SK-N-SH (cell line): ENCODE data around the gene CYP46A1. TPM values are rescaled to one million over a fixed set of nuclear protein-coding genes. Genes with fewer than 3 reads are reported as not detected.

Experiments
- CTCF ChIA-PET: fragments of 300-600, 350-600 bp; formaldehyde crosslinking; extraction: SDS; loops from one replicate; lab custom pipeline; 2021; lab: Yijun Ruan, JAX
- POLR2A ChIA-PET: fragments of 350-600 bp; sonication (Branson Sonifier 250); formaldehyde crosslinking; extraction: SDS; loops from one replicate; lab custom pipeline; 2020; ENCODE audit warnings: antibody characterized with exemption, inconsistent platforms; lab: Yijun Ruan, JAX
- DNase-seq: peaks from one replicate; pipeline ENCODE4 v3.0.0; 2012
- H2AFZ ChIP-seq: fragments of 200-600 bp; sonication (generic); 2 replicates; pipeline ENCODE4 v1.8.1; 2016; ENCODE audit warnings: antibody characterized with exemption, mild to moderate bottlenecking, low read depth
- H3F3A ChIP-seq: fragments of 200-600 bp; sonication (generic); replicated peaks from 2 replicates; pipeline ENCODE3; 2016; ENCODE audit warnings: antibody characterized with exemption, mild to moderate bottlenecking; ENCODE audit not compliant: insufficient read depth
- H3K27ac ChIP-seq, 2 experiments: fragments of 200-500 bp in 1 of 2; fragments of 200-600 bp in 1 of 2; sonication (Bioruptor generic) in 1 of 2; sonication (generic), shearing (Covaris generic) in 1 of 2; 2 replicates each; pipeline versions ENCODE4 v1.5.1 to v1.6.1; 2014 to 2016; ENCODE audit warnings: low read depth in 2 of 2, inconsistent platforms in 1 of 2, low read length in 1 of 2, mild to moderate bottlenecking in 1 of 2, mixed read lengths in 1 of 2
- H3K27me3 ChIP-seq: fragments of 200-600 bp; sonication (generic), shearing (Covaris generic); 2 replicates; pipeline ENCODE4 v1.6.1; 2016; ENCODE audit warnings: mixed run types; ENCODE audit not compliant: insufficient read depth
- H3K36me3 ChIP-seq, 2 experiments: fragments of 200-500 bp in 1 of 2; fragments of 200-600 bp in 1 of 2; sonication (Bioruptor generic) in 1 of 2; sonication (generic) in 1 of 2; replicated peaks in 1 of 2; 2 replicates each; pipeline versions ENCODE3 to v1.5.1; 2014 to 2016; ENCODE audit warnings: low read length in 1 of 2, mild to moderate bottlenecking in 1 of 2; ENCODE audit not compliant: insufficient read depth in 2 of 2, control insufficient read depth in 1 of 2
- H3K4me1 ChIP-seq, 2 experiments: fragments of 200-500 bp in 1 of 2; fragments of 200-600 bp in 1 of 2; sonication (Bioruptor generic) in 1 of 2; sonication (generic), shearing (Covaris generic) in 1 of 2; 2 replicates each; pipeline versions ENCODE4 v1.5.1 to v1.6.1; 2014 to 2016; ENCODE audit warnings: low read depth in 1 of 2, low read length in 1 of 2, mixed run types in 1 of 2; ENCODE audit not compliant: insufficient read depth in 2 of 2, control insufficient read depth in 1 of 2
- H3K4me2 ChIP-seq: fragments of 200-600 bp; sonication (generic), shearing (Covaris generic); 2 replicates; pipeline ENCODE4 v1.6.1; 2017; ENCODE audit warnings: mixed run types
- H3K4me3 ChIP-seq, 2 experiments: fragments of 200-500 bp in 1 of 2; fragments of 200-600 bp in 1 of 2; sonication (Bioruptor generic) in 1 of 2; sonication (generic), shearing (Covaris generic) in 1 of 2; 2 replicates each; pipeline versions ENCODE4 v1.5.1 to v1.8.1; 2014 to 2016; ENCODE audit warnings: low read depth in 2 of 2, inconsistent platforms in 1 of 2, low read length in 1 of 2, mild to moderate bottlenecking in 1 of 2, mixed read lengths in 1 of 2, moderate library complexity in 1 of 2
- H3K79me2 ChIP-seq: fragments of 200-600 bp; sonication (generic); 2 replicates; pipeline ENCODE4 v1.8.1; 2017; ENCODE audit warnings: mild to moderate bottlenecking; ENCODE audit not compliant: insufficient read depth
- H3K9ac ChIP-seq: fragments of 200-600 bp; sonication (generic); 2 replicates; pipeline ENCODE4 v1.6.1; 2017; ENCODE audit warnings: mixed run types
- H3K9me2 ChIP-seq: fragments of 200-600 bp; sonication (generic); 2 replicates; pipeline ENCODE4 v1.6.1; 2017; ENCODE audit warnings: mixed run types
- H3K9me3 ChIP-seq: fragments of 200-600 bp; sonication (generic); 2 replicates; pipeline ENCODE4 v1.6.1; 2017; ENCODE audit warnings: mixed run types, mild to moderate bottlenecking, moderate library complexity
- H4K20me1 ChIP-seq: fragments of 200-600 bp; sonication (generic); 2 replicates; pipeline ENCODE4 v1.6.1; 2017; ENCODE audit warnings: mild to moderate bottlenecking, mixed run types; ENCODE audit not compliant: insufficient read depth
- EZH2phosphoT487 ChIP-seq: fragments of 200-600 bp; sonication (generic); IDR thresholded peaks from 2 replicates; pipeline ENCODE4 v1.6.1; 2017; ENCODE audit warnings: low read depth, mixed run types, mild to moderate bottlenecking, antibody characterized with exemption, moderate library complexity, borderline replicate concordance
- FOSL2 ChIP-seq: IDR thresholded peaks from 2 replicates; pipeline ENCODE4 v1.4.0; 2012; ENCODE audit warnings: low read depth, mild to moderate bottlenecking, moderate library complexity, borderline replicate concordance
- FOXJ3 ChIP-seq: sonication (generic); formaldehyde crosslinking; IDR thresholded peaks from 2 replicates; pipeline ENCODE4 v1.5.1; 2020; ENCODE audit warnings: mild to moderate bottlenecking, missing genetic modification reagents
- GABPA ChIP-seq: IDR thresholded peaks from 2 replicates; pipeline ENCODE4 v1.4.0; 2012; ENCODE audit warnings: low read depth, mild to moderate bottlenecking
- IRF3 ChIP-seq: fragments of 150-350 bp; IDR thresholded peaks from 2 replicates; pipeline ENCODE4 v1.6.1; 2016; ENCODE audit warnings: mild to moderate bottlenecking, low read depth, low read length
- JUND ChIP-seq: IDR thresholded peaks from 2 replicates; pipeline ENCODE4 v1.4.0; 2012
- MXI1 ChIP-seq: IDR thresholded peaks from 2 replicates; pipeline ENCODE4 v1.6.1; 2012; ENCODE audit warnings: mild to moderate bottlenecking, low read depth, low read length, improper control_type of control experiment
- NRF1 ChIP-seq: IDR thresholded peaks from 2 replicates; pipeline ENCODE4 v1.6.1; 2012; ENCODE audit warnings: low read depth, mild to moderate bottlenecking, low read length
- POLR2AphosphoS5 ChIP-seq: IDR thresholded peaks from 2 replicates; pipeline ENCODE4 v1.6.1; 2012; ENCODE audit warnings: low read depth, low read length
- RXRA ChIP-seq: IDR thresholded peaks from 2 replicates; pipeline ENCODE4 v1.4.0; 2012; ENCODE audit warnings: low read depth, mild to moderate bottlenecking, borderline replicate concordance
- SMC3 ChIP-seq: IDR thresholded peaks from 2 replicates; pipeline ENCODE4 v1.6.1; 2012; ENCODE audit warnings: low read depth, low read length, improper control_type of control experiment
- TCF12 ChIP-seq: IDR thresholded peaks from 2 replicates; pipeline ENCODE4 v1.4.0; 2012
- WGBS: methylation state at CpG from one replicate; pipeline ENCODE4 v1.1.6; 2017; ENCODE audit warnings: low lambda C conversion rate; 5-methylcytosine and 5-hydroxymethylcytosine counted together
- polyA plus RNA-seq, 3 experiments: library from polyadenylated mRNA; depleted of rRNA; stranded (reverse); fragments of >200 nt; gene quantifications; 2 replicates each; pipeline ENCODE4 v1.2.3, GENCODE V29; 2012
- TF ChIP-seq, protein P1 (sequence below): IDR thresholded peaks from 2 replicates; pipeline ENCODE4; 2012
- TF ChIP-seq, protein P2 (sequence below): fragments of 150-350 bp; IDR thresholded peaks from 2 replicates; pipeline ENCODE4 v1.6.1; 2017; ENCODE audit warnings: antibody characterized with exemption, low read length, low read depth, borderline replicate concordance

Gene CYP46A1
- polyA plus RNA-seq, 1 of the 3 experiments (the other 2 are of a cell fraction) = 0.30 TPM

- WGBS = 73% methylated on average over 4 of the region's 5 CpGs
- no peaks in the 10 kb centered on the region for H3K9me3 ChIP-seq
- no peaks in the 10 kb centered on the region for H3K27me3 ChIP-seq
- no peaks in the 10 kb centered on the region for H3K36me3 ChIP-seq
- no peak overlapping the region for H2AFZ ChIP-seq
- no peaks in the 10 kb centered on the region for H3K4me1 ChIP-seq
- H3K9me2 ChIP-seq = no peaks in the 10 kb centered on the region
- H3K27ac ChIP-seq = no peak overlapping the region
- POLR2A ChIA-PET = no interaction called here
- H3K4me3 ChIP-seq = no peak overlapping the region
- H4K20me1 ChIP-seq = no peaks in the 10 kb centered on the region
- DNase-seq = no peak
- no peaks in the 10 kb centered on the region for H3F3A ChIP-seq
- H3K4me2 ChIP-seq = no peak overlapping the region
- CTCF ChIA-PET = interaction anchor here (0.8 to 11.2 kb wide), 2 partner anchors 72 to 162 kb away, joined by 4 to 136 read pairs; no protein-coding TSS in a partner anchor
- H3K9ac ChIP-seq = no peak overlapping the region
- TF ChIP-seq FOXJ3 (CRISPR knock-in tag) = no peak
- TF ChIP-seq FOSL2 = no peak
- TF ChIP-seq JUND = no peak
- TF ChIP-seq POLR2AphosphoS5 = no peak
- TF ChIP-seq, protein P1, sequence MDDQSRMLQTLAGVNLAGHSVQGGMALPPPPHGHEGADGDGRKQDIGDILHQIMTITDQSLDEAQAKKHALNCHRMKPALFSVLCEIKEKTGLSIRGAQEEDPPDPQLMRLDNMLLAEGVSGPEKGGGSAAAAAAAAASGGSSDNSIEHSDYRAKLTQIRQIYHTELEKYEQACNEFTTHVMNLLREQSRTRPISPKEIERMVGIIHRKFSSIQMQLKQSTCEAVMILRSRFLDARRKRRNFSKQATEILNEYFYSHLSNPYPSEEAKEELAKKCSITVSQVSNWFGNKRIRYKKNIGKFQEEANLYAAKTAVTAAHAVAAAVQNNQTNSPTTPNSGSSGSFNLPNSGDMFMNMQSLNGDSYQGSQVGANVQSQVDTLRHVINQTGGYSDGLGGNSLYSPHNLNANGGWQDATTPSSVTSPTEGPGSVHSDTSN = no peak
- no peak for TF ChIP-seq TCF12
- TF ChIP-seq IRF3 = no peak
- no peak for TF ChIP-seq GABPA
- TF ChIP-seq SMC3 = no peak
- TF ChIP-seq RXRA = no peak
- no peak for TF ChIP-seq NRF1
- TF ChIP-seq EZH2phosphoT487 = no peak
- TF ChIP-seq, protein P2, sequence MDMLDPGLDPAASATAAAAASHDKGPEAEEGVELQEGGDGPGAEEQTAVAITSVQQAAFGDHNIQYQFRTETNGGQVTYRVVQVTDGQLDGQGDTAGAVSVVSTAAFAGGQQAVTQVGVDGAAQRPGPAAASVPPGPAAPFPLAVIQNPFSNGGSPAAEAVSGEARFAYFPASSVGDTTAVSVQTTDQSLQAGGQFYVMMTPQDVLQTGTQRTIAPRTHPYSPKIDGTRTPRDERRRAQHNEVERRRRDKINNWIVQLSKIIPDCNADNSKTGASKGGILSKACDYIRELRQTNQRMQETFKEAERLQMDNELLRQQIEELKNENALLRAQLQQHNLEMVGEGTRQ = no peak
- no peak for TF ChIP-seq MXI1
- TF ChIP-seq, all 33 proteins: peak for 0
- no peaks in the 10 kb centered on the region for H3K79me2 ChIP-seq
These were observed 40.2 kb downstream of the CYP46A1 start for GRCh38 chr14:99724196-99724891.
